ENCODE measurements around the gene RGS16.

Gene RGS16

GRCh38 chr1:182588500-182589396, 15.4 kb downstream of the RGS16 start, which contains the start of gene RNASEL:
RNASEL (minus strand) TSS chr1:182589256; CDS start chr1:182586806, 2,450 bp downstream.
- H3K4me3 ChIP-seq (ENCODE audit: low read depth, low read length) = peak within 1 kb of the TSS; percentile 72
- no peak for DNase-seq (ENCODE audit: low read depth)

GRCh38 chr1:182587666-182588499, 16.3 kb downstream of the RGS16 start:
- DNase-seq (ENCODE audit: low read depth) = no peak
- peak overlapping the region; percentile 72 for H3K4me3 ChIP-seq (ENCODE audit: low read depth, low read length)

- no peak overlapping the region for H3K4me3 ChIP-seq (ENCODE audit: low read depth, low read length)
- DNase-seq (ENCODE audit: low read depth) = no peak
These were observed 17.1 kb downstream of the RGS16 start for GRCh38 chr1:182587093-182587492.

GRCh38 chr1:182586380-182586779, 17.8 kb downstream of the RGS16 start:
- no peak for DNase-seq (ENCODE audit: low read depth)

GRCh38 chr1:182584746-182585145, 19.4 kb downstream of the RGS16 start:
- DNase-seq (ENCODE audit: low read depth) = no peak
- no peak overlapping the region for H3K4me3 ChIP-seq (ENCODE audit: low read depth, low read length)

More at GRCh38 chr1:182586380-182586779, 17.8 kb downstream of the RGS16 start:
- no peak overlapping the region for H3K4me3 ChIP-seq (ENCODE audit: low read depth, low read length)

GRCh38 chr1:182580736-182581135, 23.5 kb downstream of the RGS16 start:
- H3K4me3 ChIP-seq (ENCODE audit: low read depth, low read length) = no peak overlapping the region
- DNase-seq (ENCODE audit: low read depth) = no peak

GRCh38 chr1:182575540-182576149, 28.5 kb downstream of the RGS16 start:
- peak; percentile 45 for DNase-seq (ENCODE audit: low read depth)
- no peak overlapping the region for H3K4me3 ChIP-seq (ENCODE audit: low read depth, low read length)

GRCh38 chr1:182574156-182574555, 30.0 kb downstream of the RGS16 start:
- no peak overlapping the region for H3K4me3 ChIP-seq (ENCODE audit: low read depth, low read length)
- DNase-seq (ENCODE audit: low read depth) = no peak

- H3K4me3 ChIP-seq (ENCODE audit: low read depth, low read length) = no peak overlapping the region
- no peak for DNase-seq (ENCODE audit: low read depth)
These were observed 33.6 kb downstream of the RGS16 start for GRCh38 chr1:182570611-182570970.

GRCh38 chr1:182569939-182570610, 34.1 kb downstream of the RGS16 start:
- H3K4me3 ChIP-seq (ENCODE audit: low read depth, low read length) = no peak overlapping the region
- DNase-seq (ENCODE audit: low read depth) = no peak

GRCh38 chr1:182568647-182569284, 35.4 kb downstream of the RGS16 start:
- no peak overlapping the region for H3K4me3 ChIP-seq (ENCODE audit: low read depth, low read length)

GRCh38 chr1:182567629-182568028, 36.6 kb downstream of the RGS16 start:
- no peak for DNase-seq (ENCODE audit: low read depth)
- no peak overlapping the region for H3K4me3 ChIP-seq (ENCODE audit: low read depth, low read length)

More at GRCh38 chr1:182568647-182569284, 35.4 kb downstream of the RGS16 start:
- DNase-seq (ENCODE audit: low read depth) = no peak

GRCh38 chr1:182565537-182565936, 38.7 kb downstream of the RGS16 start:
- DNase-seq (ENCODE audit: low read depth) = no peak
- no peak overlapping the region for H3K4me3 ChIP-seq (ENCODE audit: low read depth, low read length)

GRCh38 chr1:182564406-182565004, 39.7 kb downstream of the RGS16 start:
- no peak overlapping the region for H3K4me3 ChIP-seq (ENCODE audit: low read depth, low read length)

GRCh38 chr1:182563095-182563494, 41.1 kb downstream of the RGS16 start:
- no peak for DNase-seq (ENCODE audit: low read depth)
- no peak overlapping the region for H3K4me3 ChIP-seq (ENCODE audit: low read depth, low read length)

More at GRCh38 chr1:182564406-182565004, 39.7 kb downstream of the RGS16 start:
- DNase-seq (ENCODE audit: low read depth) = no peak

- no peak for DNase-seq (ENCODE audit: low read depth)
- no peak overlapping the region for H3K4me3 ChIP-seq (ENCODE audit: low read depth, low read length)
These were observed 42.7 kb downstream of the RGS16 start for GRCh38 chr1:182561456-182561855.

- H3K4me3 ChIP-seq (ENCODE audit: low read depth, low read length) = no peak overlapping the region
- DNase-seq (ENCODE audit: low read depth) = no peak
These were observed 43.7 kb downstream of the RGS16 start for GRCh38 chr1:182560392-182560984.

- no peak overlapping the region for H3K4me3 ChIP-seq (ENCODE audit: low read depth, low read length)
These were observed 47.9 kb downstream of the RGS16 start for GRCh38 chr1:182556279-182556678.

More at GRCh38 chr1:182556279-182556678, 47.9 kb downstream of the RGS16 start:
- DNase-seq (ENCODE audit: low read depth) = no peak
